GM23248 (cell line): ENCODE measurements around the gene RTN4IP1. TPM values are rescaled to one million over a fixed set of nuclear protein-coding genes. Genes with fewer than 3 reads are reported as not detected.

Experiments used
- DNase-seq: peaks from one replicate; pipeline ENCODE4 v3.0.0-alpha.2; 2015
- H2AFZ ChIP-seq: fragments of 200-600 bp; sonication (generic); 2 replicates; pipeline ENCODE4 v1.6.1; 2016; ENCODE audit warnings: antibody characterized with exemption
- H3F3A ChIP-seq: fragments of 200-600 bp; sonication (generic); 2 replicates; pipeline ENCODE4 v1.6.1; 2016; ENCODE audit warnings: mild to moderate bottlenecking, antibody characterized with exemption, mixed run types; ENCODE audit not compliant: insufficient read depth
- H3K27ac ChIP-seq: fragments of 200-600 bp; sonication (generic); 2 replicates; pipeline ENCODE4 v1.5.1; 2016; ENCODE audit warnings: mild to moderate bottlenecking
- H3K27me3 ChIP-seq: fragments of 200-600 bp; sonication (generic); replicated peaks from 2 replicates; pipeline ENCODE4 v1.6.1; 2016; ENCODE audit warnings: mild to moderate bottlenecking; ENCODE audit not compliant: insufficient read depth
- H3K36me3 ChIP-seq: fragments of 200-600 bp; sonication (generic); 2 replicates; pipeline ENCODE4 v1.6.1; 2016; ENCODE audit warnings: low read depth, mild to moderate bottlenecking
- H3K4me1 ChIP-seq: fragments of 200-600 bp; sonication (generic); 2 replicates; pipeline ENCODE4 v1.6.1; 2016; ENCODE audit warnings: mild to moderate bottlenecking; ENCODE audit not compliant: insufficient read depth
- H3K4me2 ChIP-seq: fragments of 200-600 bp; sonication (generic); one replicate; pipeline ENCODE4 v1.6.1; 2016; ENCODE audit warnings: mild to moderate bottlenecking; ENCODE audit not compliant: unreplicated experiment
- H3K4me3 ChIP-seq: fragments of 200-600 bp; sonication (generic); 2 replicates; pipeline ENCODE4 v1.5.1; 2016; ENCODE audit warnings: mild to moderate bottlenecking
- H3K79me2 ChIP-seq: fragments of 200-600 bp; sonication (generic); 2 replicates; pipeline ENCODE4 v1.6.1; 2016; ENCODE audit warnings: mild to moderate bottlenecking; ENCODE audit not compliant: insufficient read depth
- H3K9ac ChIP-seq: fragments of 200-600 bp; sonication (generic); 2 replicates; pipeline ENCODE4 v1.6.1; 2016; ENCODE audit warnings: mild to moderate bottlenecking
- H3K9me2 ChIP-seq: fragments of 200-600 bp; sonication (generic); 2 replicates; pipeline ENCODE4 v1.6.1; 2016; ENCODE audit warnings: mixed run types, mild to moderate bottlenecking, moderate library complexity; ENCODE audit not compliant: insufficient read depth
- H3K9me3 ChIP-seq: fragments of 200-600 bp; sonication (generic); one replicate; pipeline ENCODE4 v1.6.1; 2017; ENCODE audit warnings: low read depth
- H4K20me1 ChIP-seq: fragments of 200-600 bp; sonication (generic); 2 replicates; pipeline ENCODE4 v1.6.0; 2016; ENCODE audit not compliant: insufficient read depth
- EZH2 ChIP-seq: fragments of 200-600 bp; sonication (generic); IDR thresholded peaks from 2 replicates; pipeline ENCODE4 v1.6.1; 2018; ENCODE audit warnings: antibody characterized with exemption, mild to moderate bottlenecking; ENCODE audit not compliant: insufficient read depth, poor library complexity, severe bottlenecking
- EZH2phosphoT487 ChIP-seq: fragments of 200-600 bp; sonication (generic); IDR thresholded peaks from 2 replicates; pipeline ENCODE4 v1.6.1; 2018; ENCODE audit warnings: antibody characterized with exemption, moderate library complexity, mild to moderate bottlenecking, low read depth; ENCODE audit not compliant: insufficient read depth
- WGBS, 2 experiments: methylation state at CpG; one replicate each; pipeline ENCODE4 v1.1.6; 2015 to 2017; ENCODE audit warnings: low lambda C conversion rate in 2 of 2, low coverage in 1 of 2; ENCODE audit errors: missing lambda C conversion rate in 2 of 2; 5-methylcytosine and 5-hydroxymethylcytosine counted together
- in situ Hi-C: fragments of 300-500 bp; cut with MboI; formaldehyde crosslinking; loops from 2 replicates; pipeline ENCODE4 v1.15.0; 2020
- polyA plus RNA-seq: library from polyadenylated mRNA; unstranded; fragments of >200 nt; fragmentation: Nextera tagmentation; extraction: Ambion mirVana; gene quantifications from 2 replicates; pipeline ENCODE4 v1.2.1, GENCODE V29; 2016
- total RNA-seq: library from RNA; depleted of rRNA; stranded (reverse); fragments of >200 nt; shearing (Covaris generic); gene quantifications from 2 replicates; pipeline ENCODE4 v1.2.3, GENCODE V29; 2014

The RTN4IP1 gene
- total and polyA plus RNA-seq, 2 experiments from 2014 or later, result 5.3 to 8.0 TPM

GRCh38 chr6:106527979-106528378 is 101.3 kb downstream of the RTN4IP1 start:
- no peaks in the 10 kb centered on the region for H3K27me3 ChIP-seq
- H4K20me1 ChIP-seq, result no peaks in the 10 kb centered on the region
- peak; percentile 94 for DNase-seq
- H3K36me3 ChIP-seq, result no peaks in the 10 kb centered on the region
- H3K4me3 ChIP-seq, result peak overlapping the region; percentile 24; the same call in 1 of the 2 replicates
- TF ChIP-seq EZH2phosphoT487 (0 out of 2 replicates have a peak, but pooled peaks have one; percentile 55), EZH2 (no peak)
- no peaks in the 10 kb centered on the region for H3K9me3 ChIP-seq
- peak overlapping the region; percentile 56 for H3K9ac ChIP-seq
- peak overlapping the region; percentile 55 for H3K4me2 ChIP-seq
- peak overlapping the region; percentile 82 for H3K27ac ChIP-seq
- peaks cover 55% of the 10 kb centered on the region for H3K4me1 ChIP-seq
- in situ Hi-C loops, result no loop called here
- no peak overlapping the region for H2AFZ ChIP-seq
- WGBS, 2 experiments, result 1 to 3% methylated on average over 3 of the region's 3 CpGs
- no peaks in the 10 kb centered on the region for H3K9me2 ChIP-seq
- H3K79me2 ChIP-seq, result no peaks in the 10 kb centered on the region
- peaks cover 28% of the 10 kb centered on the region for H3F3A ChIP-seq

GRCh38 chr6:106527117-106527516 is 102.2 kb downstream of the RTN4IP1 start:
- no peaks in the 10 kb centered on the region for H4K20me1 ChIP-seq
- peaks cover 28% of the 10 kb centered on the region for H3F3A ChIP-seq
- no peak overlapping the region for H3K4me3 ChIP-seq
- no peaks in the 10 kb centered on the region for H3K27me3 ChIP-seq
- H3K36me3 ChIP-seq, result no peaks in the 10 kb centered on the region
- H2AFZ ChIP-seq, result no peak overlapping the region
- 37 to 54% methylated on average over 2 of the region's 2 CpGs for WGBS, 2 experiments
- H3K4me2 ChIP-seq, result peak overlapping the region; percentile 55
- no peaks in the 10 kb centered on the region; the same call in 1 of the 2 replicates for H3K79me2 ChIP-seq
- peak; percentile 55 for DNase-seq
- TF ChIP-seq EZH2phosphoT487, result no peak
- no peak for TF ChIP-seq EZH2
- no peaks in the 10 kb centered on the region for H3K9me2 ChIP-seq
- no peak overlapping the region for H3K9ac ChIP-seq
- in situ Hi-C loops, result no loop called here
- peak overlapping the region; percentile 82 for H3K27ac ChIP-seq
- H3K9me3 ChIP-seq, result no peaks in the 10 kb centered on the region
- H3K4me1 ChIP-seq, result peaks cover 55% of the 10 kb centered on the region

- H3K4me3 ChIP-seq, result no peak overlapping the region
- H3K79me2 ChIP-seq, result no peaks in the 10 kb centered on the region; the same call in 1 of the 2 replicates
- in situ Hi-C loops, result no loop called here
- H3K9me2 ChIP-seq, result no peaks in the 10 kb centered on the region
- no peak for TF ChIP-seq EZH2
- TF ChIP-seq EZH2phosphoT487, result no peak
- no peak for DNase-seq
- no peaks in the 10 kb centered on the region for H3K36me3 ChIP-seq
- H3F3A ChIP-seq, result peaks cover 23% of the 10 kb centered on the region
- no peak overlapping the region for H3K9ac ChIP-seq
- H2AFZ ChIP-seq, result no peak overlapping the region
- no peak overlapping the region for H3K27ac ChIP-seq
- H3K4me2 ChIP-seq, result no peak overlapping the region
- no peaks in the 10 kb centered on the region for H4K20me1 ChIP-seq
- H3K4me1 ChIP-seq, result peaks cover 50% of the 10 kb centered on the region
- no peaks in the 10 kb centered on the region for H3K27me3 ChIP-seq
- no peaks in the 10 kb centered on the region for H3K9me3 ChIP-seq
- 100% methylated on average over 1 of the region's 1 CpG for WGBS, 2 experiments
Measured at GRCh38 chr6:106525882-106526275, 103.4 kb downstream of the RTN4IP1 start.

- Histone ChIP-seq H3K9me3 (no peaks in the 10 kb centered on the region), H3K27ac (no peak overlapping the region), H3K9ac (no peak overlapping the region), H3K36me3 (no peaks in the 10 kb centered on the region), H3K4me3 (no peak overlapping the region), H3K4me1 (peaks cover 45% of the 10 kb centered on the region), H3K27me3 (no peaks in the 10 kb centered on the region), H3K9me2 (no peaks in the 10 kb centered on the region), H3K79me2 (no peaks in the 10 kb centered on the region; the same call in 1 of the 2 replicates), H3F3A (peaks cover 22% of the 10 kb centered on the region), H4K20me1 (no peaks in the 10 kb centered on the region), H3K4me2 (peak overlapping the region; percentile 26), H2AFZ (peak overlapping the region; percentile 29; the same call in 1 of the 2 replicates)
- TF ChIP-seq EZH2 (no peak), EZH2phosphoT487 (no peak)
- no peak for DNase-seq
- 62 to 67% methylated on average over 7 of the region's 7 CpGs for WGBS, 2 experiments
- in situ Hi-C loops, result no loop called here
Measured at GRCh38 chr6:106525107-106525881, 104.0 kb downstream of the RTN4IP1 start.
